Natural killer cell (primary cell): Measurements from ENCODE around the gene CLEC18A. TPM values are rescaled to one million over a fixed set of nuclear protein-coding genes. Genes with fewer than 3 reads are reported as not detected.

Experiments used
- ATAC-seq, 3 donors: fragments of 150-1000 bp in 2 of 3; fragments of 200-7000 bp in 1 of 3; cut with Tn5 transposase; 1 replicate in 1 of 3; 2 replicates in 2 of 3; pipeline ENCODE4 v1.10.0; 2021; ENCODE audit warnings: mild to moderate bottlenecking in 2 of 3, moderate library complexity in 2 of 3
- DNase-seq, 2 donors: peaks; one replicate each; pipeline versions ENCODE4 v3.0.0 to v3.0.0-alpha.2; 2013 to 2021; ENCODE audit warnings: mixed read lengths in 1 of 2
- H3K27ac ChIP-seq: one replicate; pipeline ENCODE4 v1.5.1; 2013; ENCODE audit warnings: mild to moderate bottlenecking, low read length
- H3K27me3 ChIP-seq: one replicate; pipeline ENCODE4 v1.6.1; 2013; ENCODE audit warnings: low read length; ENCODE audit not compliant: control insufficient read depth, insufficient read depth
- H3K36me3 ChIP-seq: one replicate; pipeline ENCODE4 v1.6.1; 2013; ENCODE audit warnings: low read length; ENCODE audit not compliant: control insufficient read depth, insufficient read depth
- H3K4me1 ChIP-seq: one replicate; pipeline ENCODE4 v1.6.1; 2013; ENCODE audit warnings: low read length; ENCODE audit not compliant: control insufficient read depth, insufficient read depth
- H3K4me3 ChIP-seq: one replicate; pipeline ENCODE4 v1.5.1; 2013; ENCODE audit warnings: low read length
- H3K9me3 ChIP-seq: one replicate; pipeline ENCODE4 v1.6.1; 2013; ENCODE audit warnings: low read length; ENCODE audit not compliant: control insufficient read depth, insufficient read depth
- H3K27ac Mint-ChIP-seq, 2 donors: one replicate each; pipeline ENCODE4 v1.8.0; 2022; ENCODE audit warnings: mild to moderate bottlenecking in 2 of 2, mixed read lengths in 2 of 2, moderate library complexity in 1 of 2
- H3K27me3 Mint-ChIP-seq, 2 donors: one replicate each; pipeline ENCODE4 v1.8.0; 2022; ENCODE audit warnings: low read depth in 2 of 2, mixed read lengths in 2 of 2
- H3K36me3 Mint-ChIP-seq: one replicate; pipeline ENCODE4 v1.8.0; 2022; ENCODE audit warnings: mixed read lengths
- H3K4me1 Mint-ChIP-seq, 2 donors: one replicate each; pipeline ENCODE4 v1.8.0; 2022; ENCODE audit warnings: mixed read lengths in 2 of 2
- H3K4me3 Mint-ChIP-seq: one replicate; pipeline ENCODE4 v1.8.0; 2022; ENCODE audit warnings: mild to moderate bottlenecking, moderate library complexity, mixed read lengths
- H3K9me3 Mint-ChIP-seq, 2 donors: one replicate each; pipeline ENCODE4 v1.8.0; 2022; ENCODE audit warnings: mixed read lengths in 2 of 2
- CTCF ChIP-seq: fragments of 200-600 bp; IDR thresholded peaks from one replicate; pipeline ENCODE4 v1.8.0; 2022; ENCODE audit warnings: antibody characterized with exemption
- WGBS: methylation state at CpG from one replicate; pipeline ENCODE4 v1.1.7; 2013; ENCODE audit warnings: missing lambda C conversion rate; ENCODE audit not compliant: insufficient coverage; 5-methylcytosine and 5-hydroxymethylcytosine counted together
- intact Hi-C: fragments of 100-400 bp; cut with micrococcal nuclease; formaldehyde crosslinking; loops from one replicate; pipeline ENCODE4 v1.14.2; 2022
- total RNA-seq, 4 donors: library from RNA; stranded (reverse); fragments of 120-200 nt in 1 of 4; gene quantifications; one replicate each; pipeline versions ENCODE4 v1.2.3 to v1.2.4, GENCODE V29; 2013 to 2022

Gene CLEC18A
- total RNA-seq, 3 donors from 2014 or later (not counting 1 experiment from before 2014, with no cell fraction given): 2.3 to 2.7 (median 2.4) TPM

GRCh38 chr16:69938981-69939820 is 11.9 kb upstream of the CLEC18A start:
- Mint-ChIP-seq H3K4me3 (no peak overlapping the region), H3K4me1 (no peaks in the 10 kb centered on the region), H3K9me3 (no peaks in the 10 kb centered on the region), H3K27ac (no peak overlapping the region), H3K27me3 (no peaks in the 10 kb centered on the region), H3K36me3 (no peaks in the 10 kb centered on the region)
- TF ChIP-seq CTCF: no peak
- no peaks in the 10 kb centered on the region for H3K4me1 ChIP-seq
- no peak for ATAC-seq
- H3K27ac ChIP-seq: no peak overlapping the region
- no peaks in the 10 kb centered on the region for H3K9me3 ChIP-seq
- peaks cover 64% of the 10 kb centered on the region for H3K36me3 ChIP-seq
- no peak for DNase-seq
- 96% methylated on average over 28 of the region's 28 CpGs for WGBS
- intact Hi-C loops: no loop called here
- no peak overlapping the region for H3K4me3 ChIP-seq
- H3K27me3 ChIP-seq: no peaks in the 10 kb centered on the region

GRCh38 chr16:69939821-69940585 is 11.1 kb upstream of the CLEC18A start:
- Mint-ChIP-seq H3K4me1 (no peaks in the 10 kb centered on the region), H3K4me3 (no peak overlapping the region), H3K9me3 (no peaks in the 10 kb centered on the region), H3K27ac (no peak overlapping the region), H3K27me3 (no peaks in the 10 kb centered on the region), H3K36me3 (no peaks in the 10 kb centered on the region)
- H3K4me3 ChIP-seq: no peak overlapping the region
- ATAC-seq: no peak
- intact Hi-C loops: no loop called here
- H3K36me3 ChIP-seq: peaks cover 56% of the 10 kb centered on the region
- H3K27me3 ChIP-seq: no peaks in the 10 kb centered on the region
- DNase-seq: no peak
- WGBS: 98% methylated on average over 26 of the region's 26 CpGs
- no peaks in the 10 kb centered on the region for H3K9me3 ChIP-seq
- no peak overlapping the region for H3K27ac ChIP-seq
- no peaks in the 10 kb centered on the region for H3K4me1 ChIP-seq
- no peak for TF ChIP-seq CTCF

- Histone ChIP-seq H3K4me1 (no peaks in the 10 kb centered on the region), H3K9me3 (no peaks in the 10 kb centered on the region), H3K27ac (no peak overlapping the region), H3K4me3 (no peak overlapping the region), H3K27me3 (no peaks in the 10 kb centered on the region), H3K36me3 (peaks cover 50% of the 10 kb centered on the region)
- no peaks in the 10 kb centered on the region for H3K4me1 Mint-ChIP-seq
- no peak for DNase-seq
- no peaks in the 10 kb centered on the region for H3K27me3 Mint-ChIP-seq
- WGBS: 97% methylated on average over 13 of the region's 13 CpGs
- H3K27ac Mint-ChIP-seq: no peak overlapping the region
- H3K9me3 Mint-ChIP-seq: no peaks in the 10 kb centered on the region
- ATAC-seq: no peak
- intact Hi-C loops: no loop called here
- H3K4me3 Mint-ChIP-seq: no peak overlapping the region
- no peaks in the 10 kb centered on the region for H3K36me3 Mint-ChIP-seq
- no peak for TF ChIP-seq CTCF
Observed at GRCh38 chr16:69940676-69941075, 10.5 kb upstream of the CLEC18A start.
